Psoas muscle (tissue), 8 donors: ENCODE results near the gene KIAA1217. TPM values are rescaled to one million over a fixed set of nuclear protein-coding genes. Genes with fewer than 3 reads are reported as not detected.

ENCODE experiments used
- ATAC-seq, 4 donors: fragments of 200-7000 bp; cut with Tn5 transposase; one replicate each; pipeline ENCODE4 v1.9.1; 2020; ENCODE audit warnings: moderate library complexity in 3 of 4, mild to moderate bottlenecking in 2 of 4
- DNase-seq, 2 donors: peaks; one replicate each; pipeline ENCODE4 v3.0.0-alpha.2; 2020
- H3K27ac ChIP-seq: fragments of 200-600 bp; one replicate; pipeline ENCODE4 v1.8.0; 2022
- H3K27me3 ChIP-seq, 3 donors: fragments of 200-600 bp in 1 of 3; one replicate each; pipeline versions ENCODE4 v1.6.1 to v1.8.0; 2013 to 2022; ENCODE audit warnings: low read length in 2 of 3, mild to moderate bottlenecking in 2 of 3, moderate library complexity in 1 of 3; ENCODE audit not compliant: insufficient read depth in 3 of 3
- H3K36me3 ChIP-seq, 2 donors: fragments of 200-600 bp in 1 of 2; one replicate each; pipeline versions ENCODE4 v1.6.1 to v1.8.0; 2013 to 2022; ENCODE audit warnings: low read depth in 1 of 2, mild to moderate bottlenecking in 1 of 2, moderate library complexity in 1 of 2; ENCODE audit not compliant: insufficient read depth in 1 of 2
- H3K4me1 ChIP-seq: fragments of 200-600 bp; one replicate; pipeline ENCODE4 v1.8.0; 2022
- H3K4me3 ChIP-seq: fragments of 200-600 bp; one replicate; pipeline ENCODE4 v1.8.0; 2022; ENCODE audit warnings: mild to moderate bottlenecking
- H3K9me3 ChIP-seq: fragments of 200-600 bp; one replicate; pipeline ENCODE4 v1.8.0; 2022
- CTCF ChIP-seq: fragments of 200-600 bp; IDR thresholded peaks from one replicate; pipeline ENCODE4 v1.8.0; 2022; ENCODE audit warnings: antibody characterized with exemption
- WGBS, 3 donors: extraction: QIAGEN DNeasy Blood & Tissue Kit; methylation state at CpG; one replicate each; pipeline versions ENCODE4 v1.1.6 to v1.1.7; 2013; 5-methylcytosine and 5-hydroxymethylcytosine counted together
- intact Hi-C, 2 donors: fragments of 100-400 bp; cut with DNase I; formaldehyde crosslinking; loops; one replicate each; pipeline versions ENCODE4 v1.11.0 to v1.14.2; 2022
- polyA plus RNA-seq, 3 donors: library from polyadenylated mRNA; stranded (reverse); fragments of 200-250 nt; gene quantifications; one replicate each; pipeline ENCODE4 v1.2.3, GENCODE V29; 2013
- total RNA-seq, 4 donors: library from RNA; stranded (reverse); fragmentation: NEBNext Ultra II Directional in 2 of 4; extraction: Animal tissue kit (Norgen Biotek cat#: 25700) in 2 of 4; gene quantifications; one replicate each; pipeline versions ENCODE4 v1.2.1 to v1.2.4, GENCODE V29; 2021 to 2023
- donor health status: healthy with polysubstance abuse.
- donor health status: DM: no; HTN: no; CAD: no; lungs with moderate emphysema.
- donor health status: Bipolar disorder and iron deficiency.
- donor health status: healthy.
- donor health status: DM: yes; HTN: yes; CAD: no.
- donor health status: DM: no; HTN: no; CAD: no.
- donor health status: DM: no; HTN: no; CAD: no.
- donor health status: DM: yes; HTN: yes; CAD: no.

KIAA1217 gene
- total and polyA plus RNA-seq, 7 donors: 8.9 to 169 (median 65.9) TPM

- DNase-seq (no peak), ATAC-seq (no peak)
- Histone ChIP-seq H3K36me3 (no peaks in the 10 kb centered on the region), H3K4me1 (peaks cover 45% of the 10 kb centered on the region), H3K27me3 (no peaks in the 10 kb centered on the region), H3K4me3 (no peak overlapping the region), H3K27ac (peak overlapping the region; percentile 76), H3K9me3 (no peaks in the 10 kb centered on the region)
- intact Hi-C loops: no loop called here
- no peak for TF ChIP-seq CTCF
- 7 to 12% (median 11%) methylated on average over 4 of the region's 4 CpGs for WGBS, 3 donors
Measured at GRCh38 chr10:24343686-24344085, 134.7 kb downstream of the KIAA1217 start.

GRCh38 chr10:24344279-24344678 is 135.3 kb downstream of the KIAA1217 start:
- no peak for TF ChIP-seq CTCF
- no peaks in the 10 kb centered on the region for H3K36me3 ChIP-seq
- ATAC-seq (peak; percentile 22 to 71 (median 54)), DNase-seq (no peak)
- H3K4me1 ChIP-seq: peaks cover 50% of the 10 kb centered on the region
- intact Hi-C loops: no loop called here
- H3K4me3 ChIP-seq: no peak overlapping the region
- WGBS, 3 donors: 45 to 54% (median 45%) methylated on average over 4 of the region's 4 CpGs
- H3K27ac ChIP-seq: peak overlapping the region; percentile 76
- H3K27me3 ChIP-seq: no peaks in the 10 kb centered on the region
- no peaks in the 10 kb centered on the region for H3K9me3 ChIP-seq

GRCh38 chr10:24344695-24345463 is 135.9 kb downstream of the KIAA1217 start:
- 45 to 76% (median 56%) methylated on average over 7 of the region's 7 CpGs for WGBS, 3 donors
- no peak overlapping the region for H3K4me3 ChIP-seq
- peak overlapping the region; percentile 76 for H3K27ac ChIP-seq
- DNase-seq (no peak), ATAC-seq (peak in 2 of 4 donors; percentile 23 to 41)
- no peaks in the 10 kb centered on the region for H3K27me3 ChIP-seq
- no peak for TF ChIP-seq CTCF
- peaks cover 56% of the 10 kb centered on the region for H3K4me1 ChIP-seq
- no peaks in the 10 kb centered on the region for H3K36me3 ChIP-seq
- intact Hi-C loops: no loop called here
- no peaks in the 10 kb centered on the region for H3K9me3 ChIP-seq

- ATAC-seq (no peak), DNase-seq (no peak)
- Histone ChIP-seq H3K27me3 (no peaks in the 10 kb centered on the region), H3K9me3 (no peaks in the 10 kb centered on the region), H3K36me3 (no peaks in the 10 kb centered on the region), H3K27ac (peak overlapping the region; percentile 19), H3K4me3 (no peak overlapping the region), H3K4me1 (peaks cover 46% of the 10 kb centered on the region)
- 72 to 80% (median 74%) methylated on average over 5 of the region's 5 CpGs for WGBS, 3 donors
- intact Hi-C loops: no loop called here
- TF ChIP-seq CTCF: no peak
Measured at GRCh38 chr10:24346877-24347519, 138.1 kb downstream of the KIAA1217 start.
